HG03571 (cell line): ENCODE results near the gene KANK2.
"Not testable (repeated sequence)": the region's sequence is repeated elsewhere in the genome, so short reads cannot be mapped to it uniquely, and the experiment has no call there.

Experiments used
- ATAC-seq: cut with Tn5 transposase; IDR thresholded peaks from one replicate; pipeline ENCODE4 v1.9.1; 2021; ENCODE audit not compliant: unreplicated experiment

The KANK2 gene

GRCh38 chr19:11198769-11199424, 1.6 kb upstream of the KANK2 start:
- no peak for ATAC-seq

GRCh38 chr19:11198175-11198534, 810 bp upstream of the KANK2 start:
- no peak for ATAC-seq

GRCh38 chr19:11196406-11197287, 698 bp downstream of the KANK2 start:
- no peak for ATAC-seq

- no peak for ATAC-seq
Measured at GRCh38 chr19:11195681-11196080, 1.7 kb downstream of the KANK2 start.

GRCh38 chr19:11194656-11195558, 2.4 kb downstream of the KANK2 start:
- no peak for ATAC-seq

GRCh38 chr19:11194173-11194572, 3.2 kb downstream of the KANK2 start:
- no peak for ATAC-seq

- ATAC-seq, result no peak
Measured at GRCh38 chr19:11192957-11193939, 4.1 kb downstream of the KANK2 start.

- ATAC-seq, result no peak
Measured at GRCh38 chr19:11191934-11192333, 5.4 kb downstream of the KANK2 start.

GRCh38 chr19:11191273-11191755, 6.0 kb downstream of the KANK2 start:
- no peak for ATAC-seq

GRCh38 chr19:11190501-11190900, 6.8 kb downstream of the KANK2 start:
- no peak for ATAC-seq

GRCh38 chr19:11187441-11187840, 9.9 kb downstream of the KANK2 start:
- no peak for ATAC-seq

- no peak for ATAC-seq
Measured at GRCh38 chr19:11182994-11183393, 14.4 kb downstream of the KANK2 start.

GRCh38 chr19:11181488-11181887, 15.9 kb downstream of the KANK2 start:
- no peak for ATAC-seq

GRCh38 chr19:11180975-11181374, 16.4 kb downstream of the KANK2 start:
- ATAC-seq, result not testable (repeated sequence)

- no peak for ATAC-seq
Measured at GRCh38 chr19:11180346-11180745, 17.0 kb downstream of the KANK2 start.

- no peak for ATAC-seq
Measured at GRCh38 chr19:11179716-11180297, 17.5 kb downstream of the KANK2 start.

GRCh38 chr19:11179145-11179465, 18.2 kb downstream of the KANK2 start:
- ATAC-seq, result not testable (repeated sequence)

- ATAC-seq, result no peak
Measured at GRCh38 chr19:11177592-11177991, 19.8 kb downstream of the KANK2 start.

- ATAC-seq, result no peak
Measured at GRCh38 chr19:11176466-11177193, 20.7 kb downstream of the KANK2 start.
